ENCODE measurements around the gene GPER1. TPM values are rescaled to one million over a fixed set of nuclear protein-coding genes. Genes with fewer than 3 reads are reported as not detected.

Gene GPER1
- total RNA-seq, 2 donors from 2014 or later: 0.25 TPM; not detected in 1

GRCh38 chr7:1122832-1123501, 35.1 kb downstream of the GPER1 start:
- no peak overlapping the region for H3K27ac Mint-ChIP-seq
- no peaks in the 10 kb centered on the region for H3K9me3 ChIP-seq (ENCODE audit: control insufficient read depth, low read length, poor library complexity, severe bottlenecking)
- no peak overlapping the region for H3K4me3 Mint-ChIP-seq
- DNase-seq (no peak), ATAC-seq (no peak)
- H3K4me1 Mint-ChIP-seq: peaks cover 4% of the 10 kb centered on the region
- no peaks in the 10 kb centered on the region for H3K36me3 Mint-ChIP-seq (ENCODE audit: low read depth)
- H3K27me3 Mint-ChIP-seq: no peaks in the 10 kb centered on the region

GRCh38 chr7:1123715-1124114, 35.8 kb downstream of the GPER1 start:
- Mint-ChIP-seq H3K27me3 (no peaks in the 10 kb centered on the region), H3K4me3 (no peak overlapping the region), H3K27ac (no peak overlapping the region), H3K36me3 (ENCODE audit: low read depth) (no peaks in the 10 kb centered on the region), H3K4me1 (peaks cover 4% of the 10 kb centered on the region)
- H3K9me3 ChIP-seq (ENCODE audit: control insufficient read depth, low read length, poor library complexity, severe bottlenecking): no peaks in the 10 kb centered on the region
- ATAC-seq (no peak), DNase-seq (no peak)

GRCh38 chr7:1124164-1124563, 36.3 kb downstream of the GPER1 start:
- Mint-ChIP-seq H3K4me1 (peaks cover 2% of the 10 kb centered on the region), H3K36me3 (ENCODE audit: low read depth) (no peaks in the 10 kb centered on the region), H3K27ac (no peak overlapping the region), H3K4me3 (no peak overlapping the region), H3K27me3 (no peaks in the 10 kb centered on the region)
- no peaks in the 10 kb centered on the region for H3K9me3 ChIP-seq (ENCODE audit: control insufficient read depth, low read length, poor library complexity, severe bottlenecking)
- no peak for DNase-seq
- ATAC-seq: no peak

- no peak for ATAC-seq
Observed at GRCh38 chr7:1124816-1125602, 37.1 kb downstream of the GPER1 start.

GRCh38 chr7:1125603-1125969, 37.7 kb downstream of the GPER1 start:
- ATAC-seq (no peak), DNase-seq (no peak)
- H3K27ac Mint-ChIP-seq: no peak overlapping the region
- no peaks in the 10 kb centered on the region for H3K9me3 ChIP-seq (ENCODE audit: control insufficient read depth, low read length, poor library complexity, severe bottlenecking)
- no peak overlapping the region for H3K4me3 Mint-ChIP-seq
- no peaks in the 10 kb centered on the region for H3K36me3 Mint-ChIP-seq (ENCODE audit: low read depth)
- H3K4me1 Mint-ChIP-seq: no peaks in the 10 kb centered on the region
- no peaks in the 10 kb centered on the region for H3K27me3 Mint-ChIP-seq

More at GRCh38 chr7:1124816-1125602, 37.1 kb downstream of the GPER1 start:
- H3K4me3 Mint-ChIP-seq: no peak overlapping the region
- DNase-seq: no peak
- no peak overlapping the region for H3K27ac Mint-ChIP-seq
- H3K27me3 Mint-ChIP-seq: no peaks in the 10 kb centered on the region
- no peaks in the 10 kb centered on the region for H3K4me1 Mint-ChIP-seq
- no peaks in the 10 kb centered on the region for H3K36me3 Mint-ChIP-seq (ENCODE audit: low read depth)
- no peaks in the 10 kb centered on the region for H3K9me3 ChIP-seq (ENCODE audit: control insufficient read depth, low read length, poor library complexity, severe bottlenecking)

GRCh38 chr7:1127001-1127400, 39.1 kb downstream of the GPER1 start:
- H3K9me3 ChIP-seq (ENCODE audit: control insufficient read depth, low read length, poor library complexity, severe bottlenecking): no peaks in the 10 kb centered on the region
- no peak for ATAC-seq
- Mint-ChIP-seq H3K4me1 (no peaks in the 10 kb centered on the region), H3K27me3 (no peaks in the 10 kb centered on the region), H3K36me3 (ENCODE audit: low read depth) (no peaks in the 10 kb centered on the region), H3K27ac (no peak overlapping the region), H3K4me3 (no peak overlapping the region)
- no peak for DNase-seq

- H3K9me3 ChIP-seq (ENCODE audit: control insufficient read depth, low read length, poor library complexity, severe bottlenecking): no peaks in the 10 kb centered on the region
- Mint-ChIP-seq H3K4me1 (no peaks in the 10 kb centered on the region), H3K27ac (no peak overlapping the region), H3K27me3 (no peaks in the 10 kb centered on the region), H3K4me3 (no peak overlapping the region), H3K36me3 (ENCODE audit: low read depth) (no peaks in the 10 kb centered on the region)
- ATAC-seq (no peak), DNase-seq (no peak)
Observed at GRCh38 chr7:1129431-1129830, 41.5 kb downstream of the GPER1 start.

GRCh38 chr7:1130021-1130990, 42.4 kb downstream of the GPER1 start:
- Mint-ChIP-seq H3K4me3 (no peak overlapping the region), H3K27ac (peak overlapping the region; percentile 63), H3K27me3 (no peaks in the 10 kb centered on the region), H3K36me3 (ENCODE audit: low read depth) (no peaks in the 10 kb centered on the region), H3K4me1 (peaks cover 4% of the 10 kb centered on the region)
- DNase-seq (no peak), ATAC-seq (no peak)
- H3K9me3 ChIP-seq (ENCODE audit: control insufficient read depth, low read length, poor library complexity, severe bottlenecking): no peaks in the 10 kb centered on the region

GRCh38 chr7:1131471-1132265, 43.8 kb downstream of the GPER1 start:
- H3K36me3 Mint-ChIP-seq (ENCODE audit: low read depth): no peaks in the 10 kb centered on the region
- H3K27ac Mint-ChIP-seq: no peak overlapping the region
- no peak for DNase-seq
- peaks cover 6% of the 10 kb centered on the region for H3K4me1 Mint-ChIP-seq
- H3K27me3 Mint-ChIP-seq: no peaks in the 10 kb centered on the region
- no peak overlapping the region for H3K4me3 Mint-ChIP-seq
- no peak for ATAC-seq
- no peaks in the 10 kb centered on the region for H3K9me3 ChIP-seq (ENCODE audit: control insufficient read depth, low read length, poor library complexity, severe bottlenecking)

GRCh38 chr7:1134951-1135350, 47.0 kb downstream of the GPER1 start:
- no peaks in the 10 kb centered on the region for H3K36me3 Mint-ChIP-seq (ENCODE audit: low read depth)
- no peak overlapping the region for H3K27ac Mint-ChIP-seq
- ATAC-seq (no peak), DNase-seq (no peak)
- H3K4me1 Mint-ChIP-seq: peaks cover 13% of the 10 kb centered on the region
- no peaks in the 10 kb centered on the region for H3K9me3 ChIP-seq (ENCODE audit: control insufficient read depth, low read length, poor library complexity, severe bottlenecking)
- no peaks in the 10 kb centered on the region for H3K27me3 Mint-ChIP-seq
- no peak overlapping the region for H3K4me3 Mint-ChIP-seq

- H3K9me3 ChIP-seq (ENCODE audit: control insufficient read depth, low read length, poor library complexity, severe bottlenecking): no peaks in the 10 kb centered on the region
- H3K4me3 Mint-ChIP-seq: peak overlapping the region; percentile 95
- no peaks in the 10 kb centered on the region for H3K27me3 Mint-ChIP-seq
- peaks cover 13% of the 10 kb centered on the region for H3K4me1 Mint-ChIP-seq
- DNase-seq: no peak
- peak overlapping the region; percentile 87 for H3K27ac Mint-ChIP-seq
- no peaks in the 10 kb centered on the region for H3K36me3 Mint-ChIP-seq (ENCODE audit: low read depth)
- ATAC-seq: no peak
Observed at GRCh38 chr7:1136841-1137516, 49.1 kb downstream of the GPER1 start.

GRCh38 chr7:1137517-1138167, 49.7 kb downstream of the GPER1 start:
- H3K27ac Mint-ChIP-seq: peak overlapping the region; percentile 87

More at GRCh38 chr7:1137517-1138167, 49.7 kb downstream of the GPER1 start:
- Mint-ChIP-seq H3K27me3 (no peaks in the 10 kb centered on the region), H3K4me3 (peak overlapping the region; percentile 95), H3K4me1 (peaks cover 13% of the 10 kb centered on the region), H3K36me3 (ENCODE audit: low read depth) (no peaks in the 10 kb centered on the region)
- H3K9me3 ChIP-seq (ENCODE audit: control insufficient read depth, low read length, poor library complexity, severe bottlenecking): no peaks in the 10 kb centered on the region
- ATAC-seq: peak; percentile 78
- no peak for DNase-seq

All from T-helper 17 cell (primary cell).